Memory B cell (primary cell): ENCODE data around the gene MARVELD2.
"Not testable (repeated sequence)": the region's sequence is repeated elsewhere in the genome, so short reads cannot be mapped to it uniquely, and the experiment has no call there.

Source experiments
- ATAC-seq: fragments of 150-1000 bp; cut with Tn5 transposase; 2 replicates; pipeline ENCODE4 v1.10.0; 2021; ENCODE audit warnings: low read depth, mild to moderate bottlenecking, moderate library complexity
- DNase-seq, 2 donors: peaks; one replicate each; pipeline ENCODE4 v3.0.0; 2022; ENCODE audit warnings: low spot score in 2 of 2
- H3K27ac Mint-ChIP-seq: one replicate; pipeline ENCODE4 v1.8.0; 2022; ENCODE audit warnings: mild to moderate bottlenecking, moderate library complexity, mixed read lengths
- H3K27me3 Mint-ChIP-seq: one replicate; pipeline ENCODE4 v1.8.0; 2022; ENCODE audit warnings: mixed read lengths
- H3K36me3 Mint-ChIP-seq: one replicate; pipeline ENCODE4 v1.8.0; 2022; ENCODE audit warnings: mild to moderate bottlenecking, mixed read lengths
- H3K4me1 Mint-ChIP-seq: one replicate; pipeline ENCODE4 v1.8.0; 2022; ENCODE audit warnings: mixed read lengths
- H3K4me3 Mint-ChIP-seq: one replicate; pipeline ENCODE4 v1.8.0; 2022; ENCODE audit warnings: mild to moderate bottlenecking, moderate library complexity, mixed read lengths
- H3K9me3 Mint-ChIP-seq: one replicate; pipeline ENCODE4 v1.8.0; 2022; ENCODE audit warnings: mixed read lengths

Gene MARVELD2

GRCh38 chr5:69462170-69462569 is 47.3 kb downstream of the MARVELD2 start:
- peaks cover 4% of the 10 kb centered on the region for H3K9me3 Mint-ChIP-seq
- H3K4me3 Mint-ChIP-seq: no peak overlapping the region
- ATAC-seq (no peak), DNase-seq (no peak)
- no peaks in the 10 kb centered on the region for H3K36me3 Mint-ChIP-seq
- no peak overlapping the region for H3K27ac Mint-ChIP-seq
- no peaks in the 10 kb centered on the region for H3K4me1 Mint-ChIP-seq
- H3K27me3 Mint-ChIP-seq: peaks cover 7% of the 10 kb centered on the region

DNA sequence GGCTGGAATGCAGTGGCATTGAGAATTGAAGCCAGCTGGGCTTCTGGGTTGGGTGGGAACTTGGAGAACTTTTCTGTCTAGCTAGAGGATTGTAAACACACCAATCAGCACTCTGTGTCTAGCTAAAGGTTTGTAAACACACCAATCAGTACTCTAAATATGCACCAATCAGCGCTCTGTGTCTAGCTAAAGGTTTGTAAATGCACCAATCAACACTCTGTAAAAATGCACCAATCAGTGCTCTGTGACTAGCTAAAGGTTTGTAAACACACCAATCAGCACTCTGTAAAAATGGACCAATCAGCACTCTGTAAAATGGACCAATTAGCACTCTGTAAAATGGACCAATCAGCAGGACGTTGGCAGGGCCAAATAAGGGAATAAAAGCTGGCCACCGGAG is 51.5 kb downstream of the MARVELD2 start:
- not testable (repeated sequence) for DNase-seq, H3K4me1 Mint-ChIP-seq, ATAC-seq, H3K36me3 Mint-ChIP-seq, H3K4me3 Mint-ChIP-seq, H3K27ac Mint-ChIP-seq, H3K27me3 Mint-ChIP-seq, H3K9me3 Mint-ChIP-seq

- Mint-ChIP-seq H3K9me3 (no peaks in the 10 kb centered on the region), H3K4me3 (no peak overlapping the region), H3K27ac (no peak overlapping the region), H3K36me3 (peaks cover 2% of the 10 kb centered on the region), H3K4me1 (peaks cover 6% of the 10 kb centered on the region), H3K27me3 (no peaks in the 10 kb centered on the region)
- ATAC-seq (no peak), DNase-seq (no peak)
These were observed 52.7 kb downstream of the MARVELD2 start for GRCh38 chr5:69467442-69468225.

DNA sequence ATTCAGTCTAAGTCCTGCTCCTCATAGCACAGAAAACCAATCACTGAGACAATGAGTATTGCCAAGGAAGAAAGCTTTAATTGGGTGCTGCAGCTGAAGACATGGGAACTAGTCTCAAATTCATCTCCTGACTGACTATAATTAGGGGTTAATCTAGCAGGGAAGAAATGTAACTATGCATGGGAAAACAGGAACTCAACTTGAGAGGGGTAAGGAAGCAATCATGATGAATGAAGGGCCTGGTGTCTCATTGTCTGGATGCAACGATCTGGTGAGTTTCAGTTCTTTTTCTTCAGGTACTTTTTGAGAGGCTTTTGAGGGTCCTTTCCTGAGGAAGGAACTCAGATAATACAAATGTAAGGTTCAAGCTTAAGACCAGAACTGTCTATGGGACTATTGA is 53.7 kb downstream of the MARVELD2 start:
- Mint-ChIP-seq H3K9me3 (no peaks in the 10 kb centered on the region), H3K27ac (no peak overlapping the region), H3K4me1 (peaks cover 6% of the 10 kb centered on the region), H3K36me3 (peaks cover 2% of the 10 kb centered on the region), H3K27me3 (no peaks in the 10 kb centered on the region), H3K4me3 (no peak overlapping the region)
- DNase-seq (no peak), ATAC-seq (no peak)

GRCh38 chr5:69471516-69471915 is 56.6 kb downstream of the MARVELD2 start:
- not testable (repeated sequence) for H3K27me3 Mint-ChIP-seq, ATAC-seq, H3K36me3 Mint-ChIP-seq, DNase-seq, H3K4me3 Mint-ChIP-seq, H3K27ac Mint-ChIP-seq, H3K4me1 Mint-ChIP-seq, H3K9me3 Mint-ChIP-seq

DNA sequence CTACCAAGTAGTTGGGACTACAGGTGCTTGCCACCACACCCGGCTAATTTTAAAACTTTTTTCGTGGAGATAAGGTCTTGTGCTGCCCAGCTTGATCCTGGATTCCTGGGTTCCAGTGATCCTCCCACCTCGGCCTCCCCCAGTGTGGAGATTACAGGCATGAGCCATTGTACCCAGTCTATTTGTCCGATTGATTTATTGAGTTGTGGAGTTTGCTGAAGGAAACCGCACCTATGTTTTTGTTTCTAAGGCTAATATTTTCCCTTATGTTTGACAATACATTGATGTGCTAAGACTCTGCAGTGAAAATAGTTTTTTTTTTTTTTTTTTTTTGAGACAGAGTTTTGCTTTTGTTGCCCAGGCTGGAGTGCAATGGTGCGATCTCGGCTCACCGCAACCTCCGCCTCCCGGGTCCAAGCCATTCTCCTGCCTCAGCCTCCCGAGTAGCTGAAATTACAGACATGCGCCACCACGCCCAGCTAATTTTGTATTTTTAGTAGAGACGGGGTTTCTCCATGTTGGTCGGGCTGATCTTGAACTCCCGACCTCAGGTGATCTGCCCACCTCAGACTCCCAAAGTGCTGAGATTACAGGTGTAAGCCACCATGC is 57.7 kb downstream of the MARVELD2 start:
- H3K4me1 Mint-ChIP-seq, H3K9me3 Mint-ChIP-seq, ATAC-seq, H3K27me3 Mint-ChIP-seq, H3K36me3 Mint-ChIP-seq, H3K4me3 Mint-ChIP-seq, DNase-seq, H3K27ac Mint-ChIP-seq: not testable (repeated sequence)

- H3K9me3 Mint-ChIP-seq: no peaks in the 10 kb centered on the region
- ATAC-seq (no peak), DNase-seq (no peak)
- no peaks in the 10 kb centered on the region for H3K27me3 Mint-ChIP-seq
- H3K4me3 Mint-ChIP-seq: no peak overlapping the region
- H3K36me3 Mint-ChIP-seq: no peaks in the 10 kb centered on the region
- no peaks in the 10 kb centered on the region for H3K4me1 Mint-ChIP-seq
- H3K27ac Mint-ChIP-seq: no peak overlapping the region
These were observed 62.3 kb downstream of the MARVELD2 start for GRCh38 chr5:69477170-69477569.

DNA sequence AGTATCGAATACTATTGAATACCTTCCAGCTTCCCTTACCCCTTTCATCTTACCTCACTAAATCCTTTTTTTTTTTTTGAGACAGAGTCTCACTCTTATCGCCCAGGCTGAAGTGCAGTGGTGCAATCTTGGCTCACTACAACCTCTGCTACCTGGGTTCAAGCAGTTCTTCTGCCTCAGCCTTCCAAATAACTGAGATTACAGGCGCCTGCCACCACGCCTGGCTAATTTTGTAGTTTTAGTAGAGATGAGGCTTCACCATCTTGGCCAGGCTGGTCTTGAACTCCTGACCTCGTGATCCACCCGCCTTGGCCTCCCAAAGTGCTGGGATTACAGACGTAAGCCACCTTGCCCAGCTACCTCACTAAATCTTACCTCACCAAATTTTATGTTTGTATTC is 63.4 kb downstream of the MARVELD2 start:
- ATAC-seq, H3K4me1 Mint-ChIP-seq, H3K27ac Mint-ChIP-seq, H3K36me3 Mint-ChIP-seq, H3K27me3 Mint-ChIP-seq, H3K4me3 Mint-ChIP-seq, H3K9me3 Mint-ChIP-seq, DNase-seq: not testable (repeated sequence)

- H3K9me3 Mint-ChIP-seq: no peaks in the 10 kb centered on the region
- no peak overlapping the region for H3K27ac Mint-ChIP-seq
- no peaks in the 10 kb centered on the region for H3K4me1 Mint-ChIP-seq
- no peaks in the 10 kb centered on the region for H3K36me3 Mint-ChIP-seq
- no peak overlapping the region for H3K4me3 Mint-ChIP-seq
- ATAC-seq (no peak), DNase-seq (no peak)
- peaks cover 3% of the 10 kb centered on the region for H3K27me3 Mint-ChIP-seq
These were observed 70.0 kb downstream of the MARVELD2 start for GRCh38 chr5:69484891-69485290.

- H3K4me3 Mint-ChIP-seq: no peak overlapping the region
- H3K27ac Mint-ChIP-seq: no peak overlapping the region
- DNase-seq (no peak), ATAC-seq (no peak)
- H3K9me3 Mint-ChIP-seq: no peaks in the 10 kb centered on the region
- H3K4me1 Mint-ChIP-seq: no peaks in the 10 kb centered on the region
- no peaks in the 10 kb centered on the region for H3K36me3 Mint-ChIP-seq
- H3K27me3 Mint-ChIP-seq: peaks cover 3% of the 10 kb centered on the region
These were observed 70.6 kb downstream of the MARVELD2 start for GRCh38 chr5:69485471-69485870.

DNA sequence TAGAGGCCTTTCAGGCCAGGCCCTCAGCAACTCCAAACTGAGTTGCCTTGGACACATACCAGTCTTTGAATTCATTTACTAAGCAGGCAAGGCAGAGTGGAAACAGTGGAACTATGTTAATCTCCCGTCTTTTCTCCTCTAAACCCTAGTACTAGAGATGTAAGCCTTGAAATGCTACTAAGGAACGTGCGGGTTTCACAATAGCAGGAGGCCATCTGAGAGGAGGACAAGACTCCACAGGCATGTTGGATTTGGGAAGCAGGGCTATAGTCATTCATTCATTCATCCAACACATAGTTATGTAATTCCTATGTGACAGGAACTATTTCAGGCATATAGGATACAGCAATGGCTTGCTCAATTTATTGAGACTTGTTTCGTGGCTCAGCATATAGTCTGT is 74.3 kb downstream of the MARVELD2 start:
- no peaks in the 10 kb centered on the region for H3K36me3 Mint-ChIP-seq
- H3K27me3 Mint-ChIP-seq: peaks cover 16% of the 10 kb centered on the region
- H3K27ac Mint-ChIP-seq: no peak overlapping the region
- ATAC-seq (no peak), DNase-seq (no peak)
- peaks cover 5% of the 10 kb centered on the region for H3K4me1 Mint-ChIP-seq
- H3K9me3 Mint-ChIP-seq: no peaks in the 10 kb centered on the region
- no peak overlapping the region for H3K4me3 Mint-ChIP-seq

DNA sequence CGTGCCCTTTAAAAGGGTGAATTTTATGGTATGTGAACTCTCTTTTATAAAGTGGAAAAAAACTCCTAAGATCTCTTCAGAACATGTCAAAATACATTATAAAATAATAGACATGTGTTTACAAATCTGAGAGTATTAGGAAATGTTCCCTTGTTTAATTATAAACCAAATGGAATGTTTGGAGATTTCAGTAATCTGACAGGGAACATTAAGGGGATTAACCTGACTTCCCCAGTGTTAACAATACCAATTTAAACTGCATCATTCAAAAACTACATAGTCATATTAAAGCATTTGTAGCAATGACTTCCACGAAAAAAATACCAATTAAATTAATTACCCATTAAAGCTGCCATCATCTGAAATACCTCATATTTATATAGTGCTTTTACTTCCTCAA is 76.1 kb downstream of the MARVELD2 start:
- no peak overlapping the region for H3K4me3 Mint-ChIP-seq
- no peak for DNase-seq
- H3K4me1 Mint-ChIP-seq: peaks cover 5% of the 10 kb centered on the region
- peaks cover 19% of the 10 kb centered on the region for H3K27me3 Mint-ChIP-seq
- ATAC-seq: no peak
- H3K9me3 Mint-ChIP-seq: no peaks in the 10 kb centered on the region
- no peaks in the 10 kb centered on the region for H3K36me3 Mint-ChIP-seq
- no peak overlapping the region for H3K27ac Mint-ChIP-seq

DNA sequence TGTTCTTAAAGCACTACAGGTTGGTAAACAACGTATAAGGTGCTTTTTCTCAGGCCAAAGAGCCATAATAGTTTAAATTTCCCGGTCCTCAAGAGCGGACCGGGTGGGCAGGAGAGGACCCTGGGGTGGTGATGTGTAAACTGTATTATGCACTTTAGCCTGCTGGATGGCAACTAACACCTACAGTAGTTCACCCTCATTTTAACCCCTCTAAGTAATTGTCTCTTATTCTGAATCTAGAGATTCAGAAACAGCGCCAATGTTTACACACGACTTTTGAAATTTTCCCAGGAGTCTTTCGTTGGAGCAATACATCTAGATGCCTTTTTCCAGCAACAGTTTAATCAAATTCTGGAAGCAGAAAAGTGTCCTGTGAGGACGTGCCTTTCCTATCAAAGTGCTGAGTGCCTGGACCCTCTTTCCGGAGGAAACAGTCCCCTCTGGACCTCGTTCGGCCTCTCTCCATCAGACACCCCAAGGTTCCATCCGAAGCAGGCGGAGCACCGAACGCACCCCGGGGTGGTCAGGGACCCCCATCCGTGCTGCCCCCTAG is 77.0 kb downstream of the MARVELD2 start:
- no peaks in the 10 kb centered on the region for H3K36me3 Mint-ChIP-seq
- no peak for DNase-seq
- peak overlapping the region; percentile 83 for H3K4me3 Mint-ChIP-seq
- no peak overlapping the region for H3K27ac Mint-ChIP-seq
- no peaks in the 10 kb centered on the region for H3K9me3 Mint-ChIP-seq
- peaks cover 18% of the 10 kb centered on the region for H3K27me3 Mint-ChIP-seq
- no peak for ATAC-seq
- H3K4me1 Mint-ChIP-seq: peaks cover 5% of the 10 kb centered on the region

DNA sequence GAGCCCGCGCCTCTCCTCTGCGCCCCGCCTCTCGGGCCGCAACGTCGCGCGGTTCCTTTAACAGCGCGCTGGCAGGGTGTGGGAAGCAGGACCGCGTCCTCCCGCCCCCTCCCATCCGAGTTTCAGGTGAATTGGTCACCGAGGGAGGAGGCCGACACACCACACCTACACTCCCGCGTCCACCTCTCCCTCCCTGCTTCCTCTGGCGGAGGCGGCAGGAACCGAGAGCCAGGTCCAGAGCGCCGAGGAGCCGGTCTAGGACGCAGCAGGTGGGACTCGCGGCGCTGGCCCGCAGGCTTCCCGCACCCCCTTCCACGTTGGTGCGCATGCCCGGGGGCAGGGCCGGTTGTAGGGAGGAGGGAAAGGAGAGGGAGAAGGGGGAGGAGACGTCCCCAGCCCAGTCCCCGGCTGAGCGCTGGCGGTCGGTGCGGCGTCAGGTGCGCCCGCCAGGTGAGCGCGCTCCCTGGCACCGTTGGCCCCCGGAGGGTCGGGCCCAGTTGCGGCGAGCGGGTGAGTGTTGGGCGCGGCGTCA is 77.5 kb downstream of the MARVELD2 start, which contains the start of gene OCLN:
TSS of gene OCLN (plus strand) at position 400 of the 532 bp plus-strand sequence. CDS start 11,455 bp downstream, outside the sequence.
- Mint-ChIP-seq H3K4me1 (peaks cover 5% of the 10 kb centered on the region), H3K36me3 (no peaks in the 10 kb centered on the region), H3K4me3 (peak within 1 kb of the TSS; percentile 83), H3K27me3 (peaks cover 18% of the 10 kb centered on the region), H3K9me3 (no peaks in the 10 kb centered on the region), H3K27ac (no peak within 1 kb of the TSS)
- DNase-seq (peak in 1 of 2 donors; percentile 26), ATAC-seq (peak; percentile 47)
